WTC11 (cell line): ENCODE data around the gene MDK. TPM values are rescaled to one million over a fixed set of nuclear protein-coding genes. Genes with fewer than 3 reads are reported as not detected.
A peak's percentile ranks its signal among the peaks of the same experiment; 100 is the strongest.

Experiments
- ATAC-seq: fragments of 200-7000 bp; cut with Tn5 transposase; 2 replicates; pipeline ENCODE4 v1.10.0; 2021; ENCODE audit warnings: mild to moderate bottlenecking, moderate library complexity
- CTCF ChIA-PET: fragments of 300-600 bp; sonication (Branson Sonifier 250); formaldehyde crosslinking; loops from one replicate; lab custom pipeline; 2021; ENCODE audit warnings: antibody characterized with exemption; lab: Charles Lee
- POLR2A ChIA-PET: fragments of 350-600 bp; sonication (Branson Sonifier 250); formaldehyde crosslinking; loops from one replicate; lab custom pipeline; 2021; ENCODE audit warnings: antibody characterized with exemption; lab: Charles Lee
- DNase-seq: peaks from one replicate; pipeline ENCODE4 v3.0.0; 2021; ENCODE audit warnings: low spot score
- H3K27ac Mint-ChIP-seq: 2 replicates; pipeline ENCODE4 v1.8.0; 2021; ENCODE audit warnings: mixed read lengths
- H3K27me3 Mint-ChIP-seq: 2 replicates; pipeline ENCODE4 v1.8.0; 2021; ENCODE audit warnings: low read depth, mild to moderate bottlenecking, moderate library complexity, mixed read lengths
- H3K36me3 Mint-ChIP-seq: 2 replicates; pipeline ENCODE4 v1.8.0; 2021; ENCODE audit warnings: mixed read lengths
- H3K4me1 Mint-ChIP-seq: 2 replicates; pipeline ENCODE4 v1.8.0; 2022; ENCODE audit warnings: mixed read lengths
- H3K4me3 Mint-ChIP-seq: 2 replicates; pipeline ENCODE4 v1.8.0; 2021; ENCODE audit warnings: mild to moderate bottlenecking, moderate library complexity, mixed read lengths
- H3K9me3 Mint-ChIP-seq: 2 replicates; pipeline ENCODE4 v1.8.0; 2021; ENCODE audit warnings: mixed read lengths
- CBFB ChIP-seq: sonication (generic); formaldehyde crosslinking; IDR thresholded peaks from 2 replicates; pipeline ENCODE4 v1.8.1; 2022; ENCODE audit warnings: mild to moderate bottlenecking, low read depth, missing genetic modification reagents
- KAT7 ChIP-seq: sonication (generic); formaldehyde crosslinking; IDR thresholded peaks from 2 replicates; pipeline ENCODE4 v1.8.1; 2023; ENCODE audit warnings: missing genetic modification reagents, mild to moderate bottlenecking, borderline replicate concordance
- MYBL2 ChIP-seq: sonication (generic); formaldehyde crosslinking; IDR thresholded peaks from 2 replicates; pipeline ENCODE4 v1.8.1; 2023; ENCODE audit warnings: mild to moderate bottlenecking, moderate library complexity, missing genetic modification reagents
- NR1H2 ChIP-seq: sonication (generic); formaldehyde crosslinking; IDR thresholded peaks from 2 replicates; pipeline ENCODE4 v1.9.0; 2021; ENCODE audit warnings: mild to moderate bottlenecking, moderate library complexity, missing genetic modification reagents
- OVOL2 ChIP-seq: fragments of 250-450 bp; sonication (Bioruptor Pico); IDR thresholded peaks from 2 replicates; pipeline ENCODE4 v1.9.0; 2021; ENCODE audit warnings: mild to moderate bottlenecking, borderline replicate concordance
- RELA ChIP-seq: sonication (generic); formaldehyde crosslinking; IDR thresholded peaks from 2 replicates; pipeline ENCODE4 v1.8.1; 2022; ENCODE audit warnings: missing genetic modification reagents, mild to moderate bottlenecking, borderline replicate concordance
- ZNF396 ChIP-seq: fragments of 250-450 bp; sonication (Bioruptor Pico); IDR thresholded peaks from 2 replicates; pipeline ENCODE4 v1.8.0; 2021; ENCODE audit warnings: mild to moderate bottlenecking, moderate library complexity, borderline replicate concordance
- ZSCAN18 ChIP-seq: fragments of 250-450 bp; sonication (Bioruptor Pico); IDR thresholded peaks from 2 replicates; pipeline ENCODE4 v2.1.2; 2022; ENCODE audit warnings: mild to moderate bottlenecking, moderate library complexity
- total RNA-seq: library from RNA; stranded (reverse); gene quantifications from 3 replicates; pipeline ENCODE4 v1.2.3, GENCODE V29; 2021
- TF ChIP-seq, protein P1 (sequence below): sonication (generic); formaldehyde crosslinking; IDR thresholded peaks from 2 replicates; pipeline ENCODE4 v1.8.0; 2023; ENCODE audit warnings: missing genetic modification reagents, mild to moderate bottlenecking, borderline replicate concordance
- TF ChIP-seq, protein P2 (sequence below): fragments of 250-450 bp; sonication (Bioruptor Pico); conservative IDR thresholded peaks from 2 replicates; pipeline ENCODE4 v1.9.0; 2021; ENCODE audit warnings: mild to moderate bottlenecking
- TF ChIP-seq, protein P3 (sequence below): sonication (generic); formaldehyde crosslinking; conservative IDR thresholded peaks from 2 replicates; pipeline ENCODE4 v1.8.1; 2023; ENCODE audit warnings: mild to moderate bottlenecking, low read depth, missing genetic modification reagents, moderate library complexity

MDK gene
- total RNA-seq, 1 experiment from 2014 or later = 560 TPM

GRCh38 chr11:46397526-46397925 is 16.1 kb downstream of the MDK start (continued):
- TF ChIP-seq NR1H2 (CRISPR knock-in tag) = no peak
- no peak for TF ChIP-seq OVOL2 (CRISPR knock-in tag)
- TF ChIP-seq, protein P1, sequence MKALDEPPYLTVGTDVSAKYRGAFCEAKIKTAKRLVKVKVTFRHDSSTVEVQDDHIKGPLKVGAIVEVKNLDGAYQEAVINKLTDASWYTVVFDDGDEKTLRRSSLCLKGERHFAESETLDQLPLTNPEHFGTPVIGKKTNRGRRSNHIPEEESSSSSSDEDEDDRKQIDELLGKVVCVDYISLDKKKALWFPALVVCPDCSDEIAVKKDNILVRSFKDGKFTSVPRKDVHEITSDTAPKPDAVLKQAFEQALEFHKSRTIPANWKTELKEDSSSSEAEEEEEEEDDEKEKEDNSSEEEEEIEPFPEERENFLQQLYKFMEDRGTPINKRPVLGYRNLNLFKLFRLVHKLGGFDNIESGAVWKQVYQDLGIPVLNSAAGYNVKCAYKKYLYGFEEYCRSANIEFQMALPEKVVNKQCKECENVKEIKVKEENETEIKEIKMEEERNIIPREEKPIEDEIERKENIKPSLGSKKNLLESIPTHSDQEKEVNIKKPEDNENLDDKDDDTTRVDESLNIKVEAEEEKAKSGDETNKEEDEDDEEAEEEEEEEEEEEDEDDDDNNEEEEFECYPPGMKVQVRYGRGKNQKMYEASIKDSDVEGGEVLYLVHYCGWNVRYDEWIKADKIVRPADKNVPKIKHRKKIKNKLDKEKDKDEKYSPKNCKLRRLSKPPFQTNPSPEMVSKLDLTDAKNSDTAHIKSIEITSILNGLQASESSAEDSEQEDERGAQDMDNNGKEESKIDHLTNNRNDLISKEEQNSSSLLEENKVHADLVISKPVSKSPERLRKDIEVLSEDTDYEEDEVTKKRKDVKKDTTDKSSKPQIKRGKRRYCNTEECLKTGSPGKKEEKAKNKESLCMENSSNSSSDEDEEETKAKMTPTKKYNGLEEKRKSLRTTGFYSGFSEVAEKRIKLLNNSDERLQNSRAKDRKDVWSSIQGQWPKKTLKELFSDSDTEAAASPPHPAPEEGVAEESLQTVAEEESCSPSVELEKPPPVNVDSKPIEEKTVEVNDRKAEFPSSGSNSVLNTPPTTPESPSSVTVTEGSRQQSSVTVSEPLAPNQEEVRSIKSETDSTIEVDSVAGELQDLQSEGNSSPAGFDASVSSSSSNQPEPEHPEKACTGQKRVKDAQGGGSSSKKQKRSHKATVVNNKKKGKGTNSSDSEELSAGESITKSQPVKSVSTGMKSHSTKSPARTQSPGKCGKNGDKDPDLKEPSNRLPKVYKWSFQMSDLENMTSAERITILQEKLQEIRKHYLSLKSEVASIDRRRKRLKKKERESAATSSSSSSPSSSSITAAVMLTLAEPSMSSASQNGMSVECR (CRISPR knock-in tag) = no peak

- TF ChIP-seq MYBL2 (CRISPR knock-in tag) (no peak), CBFB (CRISPR knock-in tag) (no peak), KAT7 (no peak), OVOL2 (CRISPR knock-in tag) (no peak), ZSCAN18 (CRISPR knock-in tag) (no peak), ZNF396 (no peak), RELA (CRISPR knock-in tag) (no peak)
- TF ChIP-seq, protein P2, sequence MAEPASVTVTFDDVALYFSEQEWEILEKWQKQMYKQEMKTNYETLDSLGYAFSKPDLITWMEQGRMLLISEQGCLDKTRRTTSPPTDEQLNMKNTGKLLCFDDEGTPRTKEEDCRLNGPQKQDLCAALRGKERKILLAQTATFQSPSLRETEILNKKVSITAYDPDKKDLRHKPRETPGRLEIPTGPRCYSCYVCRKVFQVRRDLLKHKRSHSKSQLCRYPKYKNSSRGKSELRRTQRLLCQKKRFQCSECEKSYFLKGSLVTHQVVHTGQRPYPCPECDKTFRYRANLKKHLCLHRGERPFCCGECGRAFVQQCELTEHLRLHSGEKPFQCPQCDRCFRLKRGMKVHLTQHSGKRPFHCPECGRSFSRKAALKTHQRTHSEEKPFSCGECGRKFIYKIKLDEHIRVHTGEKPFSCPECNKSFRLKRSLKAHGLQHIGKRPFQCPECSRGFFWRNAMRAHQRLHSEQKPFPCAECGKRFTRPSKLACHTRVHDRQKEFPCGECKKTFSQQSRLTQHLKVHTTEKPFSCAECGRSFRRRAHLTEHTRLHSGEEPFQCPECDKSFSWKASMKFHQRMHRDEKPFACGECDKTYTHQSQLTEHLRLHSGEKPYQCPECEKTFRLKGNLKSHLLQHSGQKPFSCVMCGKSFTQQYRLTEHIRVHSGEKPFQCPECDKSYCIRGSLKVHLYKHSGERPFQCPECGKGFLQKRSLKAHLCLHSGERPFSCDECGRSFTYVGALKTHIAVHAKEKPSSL (CRISPR knock-in tag) = no peak
- TF ChIP-seq, protein P3, sequence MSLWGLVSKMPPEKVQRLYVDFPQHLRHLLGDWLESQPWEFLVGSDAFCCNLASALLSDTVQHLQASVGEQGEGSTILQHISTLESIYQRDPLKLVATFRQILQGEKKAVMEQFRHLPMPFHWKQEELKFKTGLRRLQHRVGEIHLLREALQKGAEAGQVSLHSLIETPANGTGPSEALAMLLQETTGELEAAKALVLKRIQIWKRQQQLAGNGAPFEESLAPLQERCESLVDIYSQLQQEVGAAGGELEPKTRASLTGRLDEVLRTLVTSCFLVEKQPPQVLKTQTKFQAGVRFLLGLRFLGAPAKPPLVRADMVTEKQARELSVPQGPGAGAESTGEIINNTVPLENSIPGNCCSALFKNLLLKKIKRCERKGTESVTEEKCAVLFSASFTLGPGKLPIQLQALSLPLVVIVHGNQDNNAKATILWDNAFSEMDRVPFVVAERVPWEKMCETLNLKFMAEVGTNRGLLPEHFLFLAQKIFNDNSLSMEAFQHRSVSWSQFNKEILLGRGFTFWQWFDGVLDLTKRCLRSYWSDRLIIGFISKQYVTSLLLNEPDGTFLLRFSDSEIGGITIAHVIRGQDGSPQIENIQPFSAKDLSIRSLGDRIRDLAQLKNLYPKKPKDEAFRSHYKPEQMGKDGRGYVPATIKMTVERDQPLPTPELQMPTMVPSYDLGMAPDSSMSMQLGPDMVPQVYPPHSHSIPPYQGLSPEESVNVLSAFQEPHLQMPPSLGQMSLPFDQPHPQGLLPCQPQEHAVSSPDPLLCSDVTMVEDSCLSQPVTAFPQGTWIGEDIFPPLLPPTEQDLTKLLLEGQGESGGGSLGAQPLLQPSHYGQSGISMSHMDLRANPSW (CRISPR knock-in tag) = no peak
- peaks cover 11% of the 10 kb centered on the region for H3K36me3 Mint-ChIP-seq
- no peaks in the 10 kb centered on the region for H3K4me1 Mint-ChIP-seq
- DNase-seq = no peak
- H3K4me3 Mint-ChIP-seq = no peak overlapping the region
- ChIA-PET POLR2A (no interaction called here), CTCF (interaction anchor here (0.7 to 10.1 kb wide), 3 partner anchors 13 to 126 kb away, joined by 3 to 96 read pairs (median 7); partner anchors contain the start of gene CHRM4)
- ATAC-seq = no peak
- H3K27ac Mint-ChIP-seq = 0 out of 2 replicates have a peak overlapping the region, but pooled peaks have one; percentile 12
- H3K27me3 Mint-ChIP-seq = no peaks in the 10 kb centered on the region
- no peaks in the 10 kb centered on the region for H3K9me3 Mint-ChIP-seq
Measured at GRCh38 chr11:46402957-46403902, 21.8 kb downstream of the MDK start.
